HepG2 (cell line): ENCODE data around the gene ABCC9. TPM values are rescaled to one million over a fixed set of nuclear protein-coding genes. Genes with fewer than 3 reads are reported as not detected.

Experiments
- ATAC-seq: fragments of 200-7000 bp; cut with Tn5 transposase; 3 replicates; pipeline ENCODE4 v1.9.1; 2020; ENCODE audit warnings: mild to moderate bottlenecking, moderate library complexity
- BruUV-seq: library from RNA; stranded (reverse); fragments of 400-500 nt; replicated peaks from 2 replicates; lab custom pipeline; 2021; lab: Mats Ljungman, UMichigan
- CTCF ChIA-PET: fragments of 300-600 bp; formaldehyde crosslinking; extraction: SDS; loops from one replicate; lab custom pipeline; 2021; ENCODE audit warnings: low total read pairs, inconsistent platforms, low intra/inter-chr PET ratio; lab: Yijun Ruan, JAX
- POLR2A ChIA-PET: fragments of 350-600 bp; sonication (Branson Sonifier 250); formaldehyde crosslinking; loops from one replicate; lab custom pipeline; 2020; ENCODE audit warnings: antibody characterized with exemption, inconsistent platforms; lab: Yijun Ruan, JAX
- DNase-seq: peaks from one replicate; pipeline ENCODE4 v3.0.0-alpha.2; 2015; ENCODE audit warnings: low spot score
- FAIRE-seq: peaks from 3 replicates; lab custom pipeline; 2011; peaks lifted over from hg19 to GRCh38; lab: Jason Lieb, UNC
- H2AFZ ChIP-seq: one replicate; pipeline ENCODE4 v1.6.1; 2011; ENCODE audit warnings: low read length, inconsistent platforms
- H3K27ac ChIP-seq: fragments of 300-600 bp; 3 replicates; pipeline ENCODE4 v1.8.0; 2011; ENCODE audit warnings: mixed run types, mild to moderate bottlenecking, mixed read lengths, low read length, inconsistent platforms; ENCODE audit not compliant: insufficient read depth; ENCODE audit errors: extremely low read length
- H3K27me3 ChIP-seq, 2 experiments: fragments of 200-600 bp in 1 of 2; 2 replicates in 1 of 2; 3 replicates in 1 of 2; pipeline versions ENCODE4 v1.6.0 to v1.8.0; 2011; ENCODE audit warnings: low read length in 2 of 2, mild to moderate bottlenecking in 2 of 2, moderate library complexity in 2 of 2, inconsistent platforms in 1 of 2; ENCODE audit not compliant: insufficient read depth in 2 of 2, control insufficient read depth in 1 of 2
- H3K36me3 ChIP-seq, 2 experiments: fragments of 200-600 bp in 1 of 2; replicated peaks in 1 of 2; 2 replicates in 1 of 2; 3 replicates in 1 of 2; pipeline versions ENCODE4 v1.5.1 to v1.8.0; 2011; ENCODE audit warnings: low read length in 2 of 2, inconsistent platforms in 1 of 2; ENCODE audit not compliant: insufficient read depth in 2 of 2, control insufficient read depth in 1 of 2
- H3K4me1 ChIP-seq: 2 replicates; pipeline ENCODE4 v1.5.1; 2012; ENCODE audit warnings: low read length, inconsistent platforms; ENCODE audit not compliant: insufficient read depth
- H3K4me2 ChIP-seq: 2 replicates; pipeline ENCODE4 v1.6.0; 2011; ENCODE audit warnings: low read depth, low read length, inconsistent platforms
- H3K4me3 ChIP-seq, 3 experiments: fragments of 200-600 bp in 1 of 3; sonication (generic), shearing (Covaris generic) in 1 of 3; replicated peaks in 1 of 3; 2 replicates each; pipeline ENCODE4 v1.5.1; 2011 to 2016; ENCODE audit warnings: low read length in 3 of 3, inconsistent platforms in 2 of 3, low read depth in 2 of 3, mild to moderate bottlenecking in 2 of 3, control low read depth in 1 of 3, mixed read lengths in 1 of 3; ENCODE audit not compliant: insufficient read depth in 1 of 3
- H3K79me2 ChIP-seq: one replicate; pipeline ENCODE4 v1.6.1; 2011; ENCODE audit warnings: low read length, inconsistent platforms; ENCODE audit not compliant: insufficient read depth
- H3K9ac ChIP-seq: 2 replicates; pipeline ENCODE4 v1.6.0; 2011; ENCODE audit warnings: mild to moderate bottlenecking, low read depth, low read length, inconsistent platforms; ENCODE audit not compliant: insufficient read depth
- H3K9me3 ChIP-seq: 2 replicates; pipeline ENCODE4 v1.5.1; 2012; ENCODE audit warnings: mild to moderate bottlenecking, low read length
- H4K20me1 ChIP-seq: 2 replicates; pipeline ENCODE4 v1.6.0; 2011; ENCODE audit warnings: inconsistent platforms, mild to moderate bottlenecking, low read length, moderate library complexity; ENCODE audit not compliant: insufficient read depth
- AHR ChIP-seq: IDR thresholded peaks from 2 replicates; pipeline ENCODE4 v1.6.1; 2018; ENCODE audit warnings: missing genetic modification reagents, missing compliant biosample characterization
- HMG20A ChIP-seq: IDR thresholded peaks from 2 replicates; pipeline ENCODE4 v1.6.1; 2016; ENCODE audit warnings: borderline replicate concordance
- IKZF1 ChIP-seq: fragments of 450-650 bp; IDR thresholded peaks from 2 replicates; pipeline ENCODE4 v1.7.1; 2016
- KAT2B ChIP-seq: fragments of 150-350 bp; IDR thresholded peaks from 2 replicates; pipeline ENCODE4 v1.6.1; 2014; ENCODE audit warnings: low read depth, low read length, borderline replicate concordance
- PAWR ChIP-seq: sonication (generic); formaldehyde crosslinking; IDR thresholded peaks from 2 replicates; pipeline ENCODE4 v1.4.0; 2020; ENCODE audit warnings: missing genetic modification reagents, mild to moderate bottlenecking, borderline replicate concordance
- ZKSCAN1 ChIP-seq: fragments of 150-350 bp; IDR thresholded peaks from 2 replicates; pipeline ENCODE4 v1.6.1; 2014; ENCODE audit warnings: low read length
- ZNF432 ChIP-seq: sonication (generic); formaldehyde crosslinking; IDR thresholded peaks from 2 replicates; pipeline ENCODE4 v1.5.0; 2020; ENCODE audit warnings: missing genetic modification reagents, mild to moderate bottlenecking, borderline replicate concordance
- ZNF460 ChIP-seq: sonication (generic); formaldehyde crosslinking; IDR thresholded peaks from 2 replicates; pipeline ENCODE4 v1.5.1; 2020; ENCODE audit warnings: missing genetic modification reagents, mild to moderate bottlenecking, borderline replicate concordance
- ZNF550 ChIP-seq: sonication (generic); formaldehyde crosslinking; IDR thresholded peaks from 2 replicates; pipeline ENCODE4 v1.4.0; 2020; ENCODE audit warnings: mild to moderate bottlenecking, missing genetic modification reagents, borderline replicate concordance
- WGBS: methylation state at CpG from one replicate; pipeline ENCODE4 v1.1.6; 2017; ENCODE audit warnings: low lambda C conversion rate; 5-methylcytosine and 5-hydroxymethylcytosine counted together
- in situ Hi-C: cut with HindIII; loops from 2 replicates; pipeline ENCODE4 v1.10.0; 2017; ENCODE audit warnings: low pct_unique_long_range_greater_than_20kb; ENCODE audit not compliant: extremely low pct_ligation_motif_present
- intact Hi-C: fragments of 100-400 bp; cut with micrococcal nuclease; formaldehyde crosslinking; loops from one replicate; pipeline ENCODE4 v1.10.0; 2022; ENCODE audit not compliant: unreplicated experiment
- polyA plus RNA-seq, 8 experiments: library from polyadenylated mRNA; depleted of rRNA in 3 of 8; stranded (reverse) in 7 of 8; unstranded in 1 of 8; fragments of >200 nt; fragmentation: Illumina TruSeq in 4 of 8; extraction: Trizol in 4 of 8; gene quantifications; 2 replicates each; pipeline versions ENCODE4 v1.2.1 to v1.2.3, GENCODE V29; 2011 to 2016; ENCODE audit warnings: low read depth in 4 of 8, missing spikeins in 1 of 8, mixed read lengths in 1 of 8; ENCODE audit not compliant: insufficient read depth in 1 of 8
- total RNA-seq, 5 experiments: library from RNA; depleted of rRNA; stranded (reverse); fragments of >200 nt; fragmentation: Illumina TruSeq; extraction: Trizol; gene quantifications; 2 replicates each; pipeline ENCODE4 v1.2.3, GENCODE V29; 2016; ENCODE audit warnings: low read depth in 1 of 5
- TF ChIP-seq, protein P1 (sequence below): IDR thresholded peaks from 2 replicates; pipeline ENCODE4 v1.6.1; 2018; ENCODE audit warnings: missing genetic modification reagents, mild to moderate bottlenecking, missing compliant biosample characterization
- TF ChIP-seq, protein P2 (sequence below): sonication (generic); formaldehyde crosslinking; IDR thresholded peaks from 2 replicates; pipeline ENCODE4 v1.4.0; 2020; ENCODE audit warnings: mild to moderate bottlenecking, missing genetic modification reagents

Gene ABCC9
- total and polyA plus RNA-seq, 2 of the 13 experiments (the other 11 are each of a cell fraction or from before 2014, with no cell fraction given) = not detected

DNA sequence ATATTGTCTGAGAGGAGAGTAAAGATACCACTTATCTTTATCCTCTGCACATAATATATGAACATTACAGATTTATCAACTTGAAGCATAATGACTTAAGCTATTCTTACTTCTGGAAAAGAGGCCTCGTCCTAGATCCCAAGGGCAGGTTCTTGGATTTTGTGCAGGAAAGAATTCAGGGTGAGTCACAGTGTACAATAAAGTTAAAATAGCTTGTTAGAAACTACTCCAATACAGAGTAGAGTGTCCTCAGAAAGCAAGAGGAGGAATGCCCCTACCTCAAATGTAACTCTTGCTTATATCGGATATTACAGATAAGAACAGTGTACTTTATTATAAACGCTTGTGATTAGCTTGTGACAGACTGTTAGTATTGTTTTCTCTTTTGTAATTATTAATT is 41.9 kb upstream of the ABCC9 start:
- H3K36me3 ChIP-seq = no peaks in the 10 kb centered on the region
- in situ Hi-C loops = no loop called here
- POLR2A ChIA-PET = no interaction called here
- WGBS = 40% methylated on average over 3 of the region's 3 CpGs
- H3K79me2 ChIP-seq = no peaks in the 10 kb centered on the region
- no peaks in the 10 kb centered on the region for H3K4me1 ChIP-seq
- no peak for DNase-seq
- no peak overlapping the region for H3K9ac ChIP-seq
- intact Hi-C loops = no loop called here
- H3K27ac ChIP-seq = no peak overlapping the region
- no peak overlapping the region for H3K4me2 ChIP-seq
- no peaks in the 10 kb centered on the region for H4K20me1 ChIP-seq
- no peaks in the 10 kb centered on the region for H3K9me3 ChIP-seq
- no peak for ATAC-seq
- no peak overlapping the region for H2AFZ ChIP-seq
- no TSS peak for BruUV-seq
- CTCF ChIA-PET = no interaction called here
- no peak for FAIRE-seq
- TF ChIP-seq IKZF1 = no peak
- TF ChIP-seq HMG20A = no peak
- no peak for TF ChIP-seq ZKSCAN1
- TF ChIP-seq, protein P1, sequence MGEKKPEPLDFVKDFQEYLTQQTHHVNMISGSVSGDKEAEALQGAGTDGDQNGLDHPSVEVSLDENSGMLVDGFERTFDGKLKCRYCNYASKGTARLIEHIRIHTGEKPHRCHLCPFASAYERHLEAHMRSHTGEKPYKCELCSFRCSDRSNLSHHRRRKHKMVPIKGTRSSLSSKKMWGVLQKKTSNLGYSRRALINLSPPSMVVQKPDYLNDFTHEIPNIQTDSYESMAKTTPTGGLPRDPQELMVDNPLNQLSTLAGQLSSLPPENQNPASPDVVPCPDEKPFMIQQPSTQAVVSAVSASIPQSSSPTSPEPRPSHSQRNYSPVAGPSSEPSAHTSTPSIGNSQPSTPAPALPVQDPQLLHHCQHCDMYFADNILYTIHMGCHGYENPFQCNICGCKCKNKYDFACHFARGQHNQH (CRISPR knock-in tag) = no peak
- TF ChIP-seq ZNF460 (CRISPR knock-in tag) = no peak
- TF ChIP-seq ZNF432 (CRISPR knock-in tag) = no peak
- TF ChIP-seq AHR (CRISPR knock-in tag) = no peak
- TF ChIP-seq ZNF550 (CRISPR knock-in tag) = no peak
- TF ChIP-seq, protein P2, sequence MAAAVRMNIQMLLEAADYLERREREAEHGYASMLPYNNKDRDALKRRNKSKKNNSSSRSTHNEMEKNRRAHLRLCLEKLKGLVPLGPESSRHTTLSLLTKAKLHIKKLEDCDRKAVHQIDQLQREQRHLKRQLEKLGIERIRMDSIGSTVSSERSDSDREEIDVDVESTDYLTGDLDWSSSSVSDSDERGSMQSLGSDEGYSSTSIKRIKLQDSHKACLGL (CRISPR knock-in tag) = no peak
- no peak for TF ChIP-seq PAWR (CRISPR knock-in tag)
- no peak for TF ChIP-seq KAT2B
- H3K27me3 ChIP-seq = no peaks in the 10 kb centered on the region; a peak in 1 of 5 replicates
- no peak overlapping the region for H3K4me3 ChIP-seq
